ENCODE results near the gene PDE2A.

DNA sequence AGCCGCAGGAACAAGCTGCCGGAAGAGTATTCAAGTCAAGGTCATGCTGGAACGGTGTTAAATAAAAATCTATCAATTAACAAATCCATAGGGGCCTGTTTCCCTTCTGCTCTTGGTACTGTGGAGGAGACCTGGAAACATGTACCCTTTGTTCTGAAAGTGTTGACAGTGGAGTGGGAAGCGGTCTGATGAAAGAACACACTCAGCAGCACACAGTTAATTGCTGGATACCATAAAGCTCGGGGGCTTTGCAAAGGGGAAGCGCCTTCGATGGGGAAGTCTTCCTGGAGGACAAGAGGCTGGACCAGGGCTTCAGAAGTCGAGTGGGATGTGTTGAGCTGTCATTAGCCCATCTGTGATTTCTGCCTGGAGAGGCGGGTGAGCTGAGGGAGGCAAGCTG lies 127.4 kb downstream of the PDE2A start:
- TF ChIP-seq, protein P1, sequence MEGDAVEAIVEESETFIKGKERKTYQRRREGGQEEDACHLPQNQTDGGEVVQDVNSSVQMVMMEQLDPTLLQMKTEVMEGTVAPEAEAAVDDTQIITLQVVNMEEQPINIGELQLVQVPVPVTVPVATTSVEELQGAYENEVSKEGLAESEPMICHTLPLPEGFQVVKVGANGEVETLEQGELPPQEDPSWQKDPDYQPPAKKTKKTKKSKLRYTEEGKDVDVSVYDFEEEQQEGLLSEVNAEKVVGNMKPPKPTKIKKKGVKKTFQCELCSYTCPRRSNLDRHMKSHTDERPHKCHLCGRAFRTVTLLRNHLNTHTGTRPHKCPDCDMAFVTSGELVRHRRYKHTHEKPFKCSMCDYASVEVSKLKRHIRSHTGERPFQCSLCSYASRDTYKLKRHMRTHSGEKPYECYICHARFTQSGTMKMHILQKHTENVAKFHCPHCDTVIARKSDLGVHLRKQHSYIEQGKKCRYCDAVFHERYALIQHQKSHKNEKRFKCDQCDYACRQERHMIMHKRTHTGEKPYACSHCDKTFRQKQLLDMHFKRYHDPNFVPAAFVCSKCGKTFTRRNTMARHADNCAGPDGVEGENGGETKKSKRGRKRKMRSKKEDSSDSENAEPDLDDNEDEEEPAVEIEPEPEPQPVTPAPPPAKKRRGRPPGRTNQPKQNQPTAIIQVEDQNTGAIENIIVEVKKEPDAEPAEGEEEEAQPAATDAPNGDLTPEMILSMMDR (IDR thresholded peaks at IDR 0.05): no peak
- no peak for TF ChIP-seq POLR2AphosphoS5 (IDR thresholded peaks at IDR 0.05)
- no peak for TF ChIP-seq POLR2A (IDR thresholded peaks at IDR 0.05)
